HL-60 (cell line): ENCODE data around the gene ATP13A1.

Experiments used
- SPI1 ChIP-seq: IDR thresholded peaks from 2 replicates; pipeline ENCODE4 v1.6.1; 2012; ENCODE audit warnings: low read depth, mild to moderate bottlenecking, borderline replicate concordance
- TF ChIP-seq, protein P1 (sequence below): IDR thresholded peaks from one replicate; pipeline ENCODE4 v1.5.1; 2011; ENCODE audit warnings: low read length, control low read depth, inconsistent platforms; ENCODE audit not compliant: insufficient read depth
- TF ChIP-seq, protein P2 (sequence below): IDR thresholded peaks from 2 replicates; pipeline ENCODE4 v1.6.1; 2012; ENCODE audit warnings: low read depth; ENCODE audit not compliant: insufficient replicate concordance

DNA sequence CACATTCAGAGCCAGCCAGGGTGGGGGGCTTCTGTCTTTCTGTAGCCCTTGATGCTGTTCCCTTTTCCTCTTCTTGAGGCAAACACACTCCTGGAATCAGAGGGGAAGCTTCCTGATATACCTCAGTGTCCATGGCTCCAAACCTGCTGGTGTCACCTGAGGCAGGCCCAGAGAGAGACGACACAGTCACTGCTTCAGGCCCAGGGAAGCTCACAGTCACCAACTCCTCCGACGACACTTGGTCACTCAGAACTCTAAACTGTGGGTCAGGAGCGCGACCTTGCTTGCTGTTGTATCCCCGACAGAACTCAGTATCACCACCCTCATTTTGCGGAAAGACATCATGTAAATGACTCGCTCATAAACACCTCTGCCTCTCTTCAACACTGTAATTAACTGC, 1.1 kb downstream of the ATP13A1 start:
- TF ChIP-seq SPI1: no peak
- TF ChIP-seq, protein P1, sequence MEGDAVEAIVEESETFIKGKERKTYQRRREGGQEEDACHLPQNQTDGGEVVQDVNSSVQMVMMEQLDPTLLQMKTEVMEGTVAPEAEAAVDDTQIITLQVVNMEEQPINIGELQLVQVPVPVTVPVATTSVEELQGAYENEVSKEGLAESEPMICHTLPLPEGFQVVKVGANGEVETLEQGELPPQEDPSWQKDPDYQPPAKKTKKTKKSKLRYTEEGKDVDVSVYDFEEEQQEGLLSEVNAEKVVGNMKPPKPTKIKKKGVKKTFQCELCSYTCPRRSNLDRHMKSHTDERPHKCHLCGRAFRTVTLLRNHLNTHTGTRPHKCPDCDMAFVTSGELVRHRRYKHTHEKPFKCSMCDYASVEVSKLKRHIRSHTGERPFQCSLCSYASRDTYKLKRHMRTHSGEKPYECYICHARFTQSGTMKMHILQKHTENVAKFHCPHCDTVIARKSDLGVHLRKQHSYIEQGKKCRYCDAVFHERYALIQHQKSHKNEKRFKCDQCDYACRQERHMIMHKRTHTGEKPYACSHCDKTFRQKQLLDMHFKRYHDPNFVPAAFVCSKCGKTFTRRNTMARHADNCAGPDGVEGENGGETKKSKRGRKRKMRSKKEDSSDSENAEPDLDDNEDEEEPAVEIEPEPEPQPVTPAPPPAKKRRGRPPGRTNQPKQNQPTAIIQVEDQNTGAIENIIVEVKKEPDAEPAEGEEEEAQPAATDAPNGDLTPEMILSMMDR: no peak
- TF ChIP-seq, protein P2, sequence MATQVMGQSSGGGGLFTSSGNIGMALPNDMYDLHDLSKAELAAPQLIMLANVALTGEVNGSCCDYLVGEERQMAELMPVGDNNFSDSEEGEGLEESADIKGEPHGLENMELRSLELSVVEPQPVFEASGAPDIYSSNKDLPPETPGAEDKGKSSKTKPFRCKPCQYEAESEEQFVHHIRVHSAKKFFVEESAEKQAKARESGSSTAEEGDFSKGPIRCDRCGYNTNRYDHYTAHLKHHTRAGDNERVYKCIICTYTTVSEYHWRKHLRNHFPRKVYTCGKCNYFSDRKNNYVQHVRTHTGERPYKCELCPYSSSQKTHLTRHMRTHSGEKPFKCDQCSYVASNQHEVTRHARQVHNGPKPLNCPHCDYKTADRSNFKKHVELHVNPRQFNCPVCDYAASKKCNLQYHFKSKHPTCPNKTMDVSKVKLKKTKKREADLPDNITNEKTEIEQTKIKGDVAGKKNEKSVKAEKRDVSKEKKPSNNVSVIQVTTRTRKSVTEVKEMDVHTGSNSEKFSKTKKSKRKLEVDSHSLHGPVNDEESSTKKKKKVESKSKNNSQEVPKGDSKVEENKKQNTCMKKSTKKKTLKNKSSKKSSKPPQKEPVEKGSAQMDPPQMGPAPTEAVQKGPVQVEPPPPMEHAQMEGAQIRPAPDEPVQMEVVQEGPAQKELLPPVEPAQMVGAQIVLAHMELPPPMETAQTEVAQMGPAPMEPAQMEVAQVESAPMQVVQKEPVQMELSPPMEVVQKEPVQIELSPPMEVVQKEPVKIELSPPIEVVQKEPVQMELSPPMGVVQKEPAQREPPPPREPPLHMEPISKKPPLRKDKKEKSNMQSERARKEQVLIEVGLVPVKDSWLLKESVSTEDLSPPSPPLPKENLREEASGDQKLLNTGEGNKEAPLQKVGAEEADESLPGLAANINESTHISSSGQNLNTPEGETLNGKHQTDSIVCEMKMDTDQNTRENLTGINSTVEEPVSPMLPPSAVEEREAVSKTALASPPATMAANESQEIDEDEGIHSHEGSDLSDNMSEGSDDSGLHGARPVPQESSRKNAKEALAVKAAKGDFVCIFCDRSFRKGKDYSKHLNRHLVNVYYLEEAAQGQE: no peak
